Glomerular endothelial cell (primary cell): ENCODE results near the gene PTPRQ. TPM values are rescaled to one million over a fixed set of nuclear protein-coding genes. Genes with fewer than 3 reads are reported as not detected.
A peak's percentile ranks its signal among the peaks of the same experiment; 100 is the strongest.
"Not testable (repeated sequence)": the region's sequence is repeated elsewhere in the genome, so short reads cannot be mapped to it uniquely, and the experiment has no call there.

Source experiments
- DNase-seq: peaks from one replicate; pipeline ENCODE4 v3.0.0-alpha.2; 2011; ENCODE audit warnings: low read depth, low spot score; ENCODE audit errors: extremely low read depth
- total RNA-seq: library from RNA; depleted of rRNA; stranded (reverse); fragments of >200 nt; gene quantifications from 2 replicates; pipeline ENCODE4 v1.2.3, GENCODE V29; 2015

PTPRQ gene
- total RNA-seq, result not detected in 2 replicates

GRCh38 chr12:80443974-80444666 lies at the start of gene PTPRQ:
PTPRQ (plus strand) TSS chr12:80444235; CDS start chr12:80444346, 111 bp downstream.
- DNase-seq, result no peak

GRCh38 chr12:80400571-80400991 lies 43.5 kb upstream of the PTPRQ start:
- no peak for DNase-seq

- no peak for DNase-seq
Measured at GRCh38 chr12:80401191-80401590, 42.8 kb upstream of the PTPRQ start.

GRCh38 chr12:80404629-80405028 lies 39.4 kb upstream of the PTPRQ start:
- DNase-seq, result no peak

GRCh38 chr12:80406253-80406652 lies 37.8 kb upstream of the PTPRQ start:
- DNase-seq, result no peak

GRCh38 chr12:80411787-80412186 lies 32.2 kb upstream of the PTPRQ start:
- DNase-seq, result no peak

- DNase-seq, result peak; percentile 12
Measured at GRCh38 chr12:80412343-80412953, 31.6 kb upstream of the PTPRQ start.

GRCh38 chr12:80413462-80413861 lies 30.6 kb upstream of the PTPRQ start:
- DNase-seq, result no peak

GRCh38 chr12:80415466-80415865 lies 28.6 kb upstream of the PTPRQ start:
- DNase-seq, result no peak

GRCh38 chr12:80419644-80420043 lies 24.4 kb upstream of the PTPRQ start:
- no peak for DNase-seq

GRCh38 chr12:80420075-80420474 lies 24.0 kb upstream of the PTPRQ start:
- DNase-seq, result no peak

GRCh38 chr12:80422550-80422949 lies 21.5 kb upstream of the PTPRQ start:
- DNase-seq, result no peak

GRCh38 chr12:80432061-80432460 lies 12.0 kb upstream of the PTPRQ start:
- no peak for DNase-seq

GRCh38 chr12:80441921-80442320 lies 2.1 kb upstream of the PTPRQ start:
- no peak for DNase-seq

- peak; percentile 41 for DNase-seq
Measured at GRCh38 chr12:80442426-80443222, 1.4 kb upstream of the PTPRQ start.

- DNase-seq, result no peak
Measured at GRCh38 chr12:80445083-80445793, 1.2 kb downstream of the PTPRQ start.

GRCh38 chr12:80456513-80456912 lies 12.5 kb downstream of the PTPRQ start:
- DNase-seq, result no peak

GRCh38 chr12:80460972-80461371 lies 16.9 kb downstream of the PTPRQ start:
- no peak for DNase-seq

- not testable (repeated sequence) for DNase-seq
Measured at GRCh38 chr12:80461851-80462250, 17.8 kb downstream of the PTPRQ start.

- no peak for DNase-seq
Measured at GRCh38 chr12:80469681-80470080, 25.6 kb downstream of the PTPRQ start.

- DNase-seq, result no peak
Measured at GRCh38 chr12:80470403-80470802, 26.4 kb downstream of the PTPRQ start.
